ENCODE data around the gene NR2F1. TPM values are rescaled to one million over a fixed set of nuclear protein-coding genes. Genes with fewer than 3 reads are reported as not detected.

Gene NR2F1
- total and polyA plus RNA-seq, 2 donors (not counting 1 experiment from before 2014, with no cell fraction given) = not detected

GRCh38 chr5:93603078-93603792 is 20.2 kb downstream of the NR2F1 start:
- ChIA-PET CTCF (interaction anchor here (0.7 to 1.5 kb wide), 3 partner anchors 24 to 215 kb away, joined by 3 to 5 read pairs (median 4); no protein-coding TSS in a partner anchor), POLR2A (no interaction called here)
- Histone ChIP-seq H3K27ac (ENCODE audit: low read length in 2 of 2) (no peak overlapping the region), H4K20me1 (ENCODE audit: control insufficient read depth, insufficient read depth, low read length, poor library complexity, severe bottlenecking) (no peaks in the 10 kb centered on the region), H3K4me1 (ENCODE audit: control insufficient read depth in 2 of 2, insufficient read depth in 2 of 2, low read length in 2 of 2) (peaks cover 10 to 52% of the 10 kb centered on the region in 2 donors), H3K9ac (ENCODE audit: low read length) (no peak overlapping the region), H3K4me3 (ENCODE audit: control extremely low read depth in 1 of 5, extremely low read depth in 1 of 5, insufficient read depth in 1 of 5, low read depth in 2 of 5, low read length in 4 of 5) (no peak overlapping the region), H3K9me3 (ENCODE audit: control extremely low read depth in 1 of 3, control insufficient read depth in 2 of 3, insufficient read depth in 1 of 3, low read length in 2 of 3) (peaks cover 0 to 23% (median 10%) of the 10 kb centered on the region in 3 donors), H3K27me3 (replicated peaks in 1 of 4; ENCODE audit: control extremely low read depth in 1 of 4, control insufficient read depth in 3 of 4, insufficient read depth in 4 of 4, low read length in 3 of 4) (peaks cover 6 to 84% (median 80%) of the 10 kb centered on the region in 4 experiments), H3K36me3 (replicated peaks in 1 of 2; ENCODE audit: control extremely low read depth in 1 of 2, control insufficient read depth in 1 of 2, extremely low read depth in 1 of 2, insufficient read depth in 2 of 2, low read length in 1 of 2) (no peaks in the 10 kb centered on the region), H3K79me2 (ENCODE audit: control insufficient read depth, insufficient read depth, low read length) (no peaks in the 10 kb centered on the region), H3K4me2 (replicated peaks; ENCODE audit: low read depth, low read length, poor library complexity, severe bottlenecking) (no peak overlapping the region), H2AFZ (ENCODE audit: insufficient read depth, low read depth, low read length, poor library complexity, severe bottlenecking) (no peak overlapping the region)
- Mint-ChIP-seq H3K4me3 (no peak overlapping the region), H3K4me1 (peaks cover 13% of the 10 kb centered on the region), H3K27me3 (peaks cover 43% of the 10 kb centered on the region), H3K27ac (no peak overlapping the region), H3K9me3 (ENCODE audit: insufficient read depth) (no peaks in the 10 kb centered on the region)
- WGBS (ENCODE audit: insufficient coverage) = 100% methylated on average over 1 of the region's 8 CpGs
- intact Hi-C loops (cut with micrococcal nuclease) = no loop called here
- DNase-seq (peak; percentile 19), ATAC-seq (ENCODE audit: low read depth) (no peak)
- TF ChIP-seq CTCF (IDR thresholded peaks at IDR 0.05) = no peak
- TF ChIP-seq EZH2 (IDR thresholded peaks at IDR 0.05; ENCODE audit: borderline replicate concordance, insufficient read depth, low read depth, low read length, poor library complexity, severe bottlenecking) = no peak
